ENCODE measurements around the gene FIG4. TPM values are rescaled to one million over a fixed set of nuclear protein-coding genes. Genes with fewer than 3 reads are reported as not detected.

Gene FIG4
- total and polyA plus RNA-seq, 2 of the 4 experiments (the other 2 are of a cell fraction), result 12.1 to 15.4 TPM

- TF ChIP-seq BHLHE40 (IDR thresholded peaks at IDR 0.05; ENCODE audit: low read depth, low read length), result no peak
- no peak for TF ChIP-seq RAD21 (IDR thresholded peaks at IDR 0.05; ENCODE audit: low read length)
- TF ChIP-seq USF2 (IDR thresholded peaks at IDR 0.05; ENCODE audit: low read depth, low read length), result peak; percentile 76
- in situ Hi-C loops (cut with MboI; ENCODE audit: low sequenced_read_pairs), result no loop called here
- ChIA-PET CTCF (interaction anchor here (0.7 kb wide), 1 partner anchor 52 kb away, joined by 3 read pairs; no protein-coding TSS in a partner anchor), POLR2A (ENCODE audit: unreplicated experiment) (no interaction called here)
- Histone ChIP-seq H3K36me3 (ENCODE audit: control insufficient read depth, insufficient read depth, low read length) (no peaks in the 10 kb centered on the region), H2AK9ac (replicated peaks; ENCODE audit: low read depth, low read length, poor library complexity) (no peak overlapping the region), H2BK20ac (ENCODE audit: low read depth, low read length) (no peak overlapping the region), H3K56ac (ENCODE audit: extremely low read depth, insufficient read depth, low read length) (no peak overlapping the region), H2BK5ac (ENCODE audit: low read depth, low read length, poor library complexity, severe bottlenecking) (no peak overlapping the region), H2AK5ac (ENCODE audit: low read depth, low read length) (no peak overlapping the region), H3K79me1 (ENCODE audit: low read depth in 1 of 2, low read length in 2 of 2) (no peaks in the 10 kb centered on the region), H3K18ac (ENCODE audit: low read depth, low read length) (no peak overlapping the region), H4K20me1 (ENCODE audit: insufficient read depth, low read length) (no peaks in the 10 kb centered on the region), H3K9me1 (ENCODE audit: insufficient read depth, low read length) (no peaks in the 10 kb centered on the region), H3K4me1 (ENCODE audit: control insufficient read depth, insufficient read depth, low read length) (no peaks in the 10 kb centered on the region), H4K8ac (ENCODE audit: low read depth in 2 of 2, low read length in 2 of 2) (no peak overlapping the region), H2AFZ (replicated peaks; ENCODE audit: low read length, poor library complexity) (no peak overlapping the region), H4K91ac (ENCODE audit: insufficient read depth, low read depth, low read length) (no peak overlapping the region), H3K27me3 (ENCODE audit: control insufficient read depth, insufficient read depth, low read length) (peaks cover 2% of the 10 kb centered on the region), H3K9me3 (ENCODE audit: control insufficient read depth, insufficient read depth, low read length) (no peaks in the 10 kb centered on the region), H3K4me3 (ENCODE audit: insufficient read depth, low read depth, low read length) (no peak overlapping the region), H3K4ac (ENCODE audit: low read depth, low read length) (no peak overlapping the region), H2BK15ac (ENCODE audit: low read depth, low read length) (no peak overlapping the region), H3K4me2 (ENCODE audit: low read depth, low read length) (no peak overlapping the region), H2BK120ac (ENCODE audit: low read depth, low read length) (no peak overlapping the region), H3K14ac (replicated peaks; ENCODE audit: low read depth, low read length) (no peak overlapping the region), H4K5ac (ENCODE audit: low read depth, low read length) (no peak overlapping the region), H3K27ac (ENCODE audit: insufficient read depth, low read length) (no peak overlapping the region), H3K9ac (ENCODE audit: low read depth, low read length) (no peak overlapping the region), H3K23ac (ENCODE audit: low read depth, low read length) (no peak overlapping the region)
- ATAC-seq (ENCODE audit: low read depth) (0 out of 2 replicates have a peak, but pooled peaks have one; percentile 17), DNase-seq (peak; percentile 6)
- intact Hi-C loops (cut with micrococcal nuclease), result no loop called here
- dilution Hi-C loops (cut with HindIII; ENCODE audit: low sequenced_read_pairs, unreplicated experiment), result no loop called here
- no CpG with 5 or more reads among the region's 7 CpGs for WGBS, 2 experiments (ENCODE audit: extremely low coverage in 2 of 2, insufficient read length in 1 of 2)
- BruUV-seq (replicated peaks), result no TSS peak
These were observed 176.2 kb downstream of the FIG4 start for GRCh38 chr6:109867009-109867969.
